ENCODE measurements around the gene ATP5F1C. TPM values are rescaled to one million over a fixed set of nuclear protein-coding genes. Genes with fewer than 3 reads are reported as not detected.
"Not testable (repeated sequence)": the region's sequence is repeated elsewhere in the genome, so short reads cannot be mapped to it uniquely, and the experiment has no call there.

The ATP5F1C gene
- total RNA-seq, 1 donor from 2014 or later = 348 TPM

GRCh38 chr10:7794251-7795026, 6.5 kb downstream of the ATP5F1C start:
- DNase-seq = no peak

- no peak for DNase-seq
Observed at GRCh38 chr10:7795605-7796004, 7.6 kb downstream of the ATP5F1C start.

GRCh38 chr10:7797582-7797981, 9.6 kb downstream of the ATP5F1C start:
- DNase-seq = no peak

GRCh38 chr10:7802606-7803005, 14.6 kb downstream of the ATP5F1C start:
- DNase-seq = no peak

- DNase-seq = no peak
Observed at GRCh38 chr10:7804216-7804615, 16.2 kb downstream of the ATP5F1C start.

GRCh38 chr10:7804741-7805140, 16.8 kb downstream of the ATP5F1C start:
- DNase-seq = no peak

- no peak for DNase-seq
Observed at GRCh38 chr10:7808686-7809267, 20.8 kb downstream of the ATP5F1C start.

- no peak for DNase-seq
Observed at GRCh38 chr10:7810443-7810842, 22.5 kb downstream of the ATP5F1C start.

GRCh38 chr10:7811000-7811399, 23.0 kb downstream of the ATP5F1C start:
- no peak for DNase-seq

GRCh38 chr10:7811743-7812142, 23.8 kb downstream of the ATP5F1C start:
- not testable (repeated sequence) for DNase-seq

- no peak for DNase-seq
Observed at GRCh38 chr10:7813481-7813880, 25.5 kb downstream of the ATP5F1C start.

GRCh38 chr10:7817576-7817975, 29.6 kb downstream of the ATP5F1C start:
- no peak for DNase-seq

GRCh38 chr10:7817984-7818294, 30.0 kb downstream of the ATP5F1C start:
- no peak for DNase-seq

- peak; percentile 88 for DNase-seq
Observed at GRCh38 chr10:7818295-7819120, 30.5 kb downstream of the ATP5F1C start, which contains the start of gene TAF3. TAF3 (plus strand) TSS chr10:7818505; CDS start chr10:7818710, 205 bp downstream.

- peak; percentile 58 for DNase-seq
Observed at GRCh38 chr10:7819121-7819460, 31.1 kb downstream of the ATP5F1C start.

- DNase-seq = no peak
Observed at GRCh38 chr10:7824251-7824650, 36.3 kb downstream of the ATP5F1C start.

GRCh38 chr10:7826971-7827370, 39.0 kb downstream of the ATP5F1C start:
- DNase-seq = no peak

- DNase-seq = no peak
Observed at GRCh38 chr10:7829289-7829834, 41.4 kb downstream of the ATP5F1C start.

GRCh38 chr10:7832060-7832459, 44.1 kb downstream of the ATP5F1C start:
- no peak for DNase-seq

- no peak for DNase-seq
Observed at GRCh38 chr10:7833210-7833609, 45.2 kb downstream of the ATP5F1C start.

- no peak for DNase-seq
Observed at GRCh38 chr10:7834262-7834661, 46.3 kb downstream of the ATP5F1C start.

- no peak for DNase-seq
Observed at GRCh38 chr10:7836571-7836970, 48.6 kb downstream of the ATP5F1C start.

- DNase-seq = no peak
Observed at GRCh38 chr10:7846591-7846990, 58.6 kb downstream of the ATP5F1C start.

All from occipital lobe (tissue), 2 donors.